H9 (cell line): ENCODE results near the gene BRI3. TPM values are rescaled to one million over a fixed set of nuclear protein-coding genes. Genes with fewer than 3 reads are reported as not detected.

ENCODE experiments used
- DNase-seq: peaks from one replicate; pipeline ENCODE4 v3.0.0-alpha.2; 2017
- H2AFZ ChIP-seq: one replicate; pipeline ENCODE4 v1.6.1; 2013; ENCODE audit warnings: mild to moderate bottlenecking, low read length, control low read depth, moderate library complexity
- H2AK5ac ChIP-seq: 2 replicates; pipeline ENCODE4 v1.6.1; 2013; ENCODE audit warnings: low read length, control low read depth, mixed read lengths; ENCODE audit not compliant: insufficient read length
- H2BK120ac ChIP-seq: one replicate; pipeline ENCODE4 v1.6.1; 2013; ENCODE audit warnings: low read depth, mild to moderate bottlenecking, low read length, control low read depth, inconsistent platforms; ENCODE audit not compliant: poor library complexity, severe bottlenecking
- H2BK12ac ChIP-seq: 2 replicates; pipeline ENCODE4 v1.6.1; 2013; ENCODE audit warnings: low read length, control low read depth, mixed read lengths, low read depth; ENCODE audit not compliant: insufficient read length
- H2BK15ac ChIP-seq: 2 replicates; pipeline ENCODE4 v1.6.1; 2013; ENCODE audit warnings: low read depth, low read length, control low read depth
- H2BK20ac ChIP-seq: one replicate; pipeline ENCODE4 v1.6.1; 2013; ENCODE audit warnings: low read depth, mild to moderate bottlenecking, low read length, control low read depth, inconsistent platforms; ENCODE audit not compliant: poor library complexity, severe bottlenecking
- H2BK5ac ChIP-seq: 2 replicates; pipeline ENCODE4 v1.6.1; 2013; ENCODE audit warnings: low read length, control low read depth, mixed read lengths; ENCODE audit not compliant: insufficient read length
- H3K14ac ChIP-seq: 2 replicates; pipeline ENCODE4 v1.6.1; 2013; ENCODE audit warnings: low read length, control low read depth; ENCODE audit not compliant: insufficient read depth
- H3K18ac ChIP-seq: 2 replicates; pipeline ENCODE4 v1.6.1; 2013; ENCODE audit warnings: low read depth, mild to moderate bottlenecking, mixed read lengths, low read length, control low read depth; ENCODE audit not compliant: insufficient read length
- H3K23ac ChIP-seq: 2 replicates; pipeline ENCODE4 v1.6.1; 2013; ENCODE audit warnings: low read length, control low read depth, mixed read lengths, low read depth; ENCODE audit not compliant: insufficient read length
- H3K23me2 ChIP-seq: 2 replicates; pipeline ENCODE4 v1.6.1; 2013; ENCODE audit warnings: low read depth, mild to moderate bottlenecking, mixed read lengths, low read length, control low read depth; ENCODE audit not compliant: insufficient read length, poor library complexity, severe bottlenecking
- H3K27ac ChIP-seq: 2 replicates; pipeline ENCODE4 v1.5.1; 2013; ENCODE audit warnings: low read length, control low read depth, mixed read lengths, low read depth; ENCODE audit not compliant: insufficient read length
- H3K27me3 ChIP-seq: 2 replicates; pipeline ENCODE4 v1.6.1; 2013; ENCODE audit warnings: low read length, control low read depth, inconsistent platforms; ENCODE audit not compliant: insufficient read depth
- H3K4ac ChIP-seq: 2 replicates; pipeline ENCODE4 v1.6.1; 2013; ENCODE audit warnings: low read depth, mild to moderate bottlenecking, control low read depth, inconsistent platforms, low read length, moderate library complexity
- H3K4me1 ChIP-seq: 2 replicates; pipeline ENCODE4 v1.6.1; 2013; ENCODE audit warnings: low read length, control low read depth, inconsistent platforms; ENCODE audit not compliant: insufficient read depth
- H3K4me2 ChIP-seq: 2 replicates; pipeline ENCODE4 v1.6.1; 2013; ENCODE audit warnings: low read length, control low read depth, mixed read lengths; ENCODE audit not compliant: insufficient read length, insufficient read depth
- H3K56ac ChIP-seq: 2 replicates; pipeline ENCODE4 v1.6.1; 2013; ENCODE audit warnings: low read depth, mild to moderate bottlenecking, mixed read lengths, low read length, control low read depth; ENCODE audit not compliant: insufficient read length
- H3K79me1 ChIP-seq: 2 replicates; pipeline ENCODE4 v1.6.1; 2013; ENCODE audit warnings: low read depth, mild to moderate bottlenecking, moderate library complexity, low read length, control low read depth, inconsistent platforms; ENCODE audit not compliant: insufficient read depth, poor library complexity, severe bottlenecking
- H3K79me2 ChIP-seq: 2 replicates; pipeline ENCODE4 v1.6.1; 2013; ENCODE audit warnings: low read length, control low read depth, inconsistent platforms; ENCODE audit not compliant: insufficient read depth
- H3K9ac ChIP-seq: 2 replicates; pipeline ENCODE4 v1.6.1; 2013; ENCODE audit warnings: low read length, control low read depth, mixed read lengths; ENCODE audit not compliant: insufficient read length; ENCODE audit errors: extremely low read depth
- H3K9me3 ChIP-seq: one replicate; pipeline ENCODE4 v1.6.1; 2013; ENCODE audit warnings: low read depth, low read length, inconsistent platforms; ENCODE audit not compliant: control insufficient read depth
- H3T11ph ChIP-seq: one replicate; pipeline ENCODE4 v1.6.1; 2013; ENCODE audit warnings: mild to moderate bottlenecking, low read length, control low read depth, inconsistent platforms
- H4K20me1 ChIP-seq: one replicate; pipeline ENCODE4 v1.6.1; 2013; ENCODE audit not compliant: control insufficient read depth, insufficient read length, insufficient read depth
- H4K5ac ChIP-seq: 2 replicates; pipeline ENCODE4 v1.6.1; 2013; ENCODE audit warnings: low read depth, mild to moderate bottlenecking, mixed read lengths, low read length, control low read depth; ENCODE audit not compliant: insufficient read length
- H4K8ac ChIP-seq: replicated peaks from 2 replicates; pipeline ENCODE4 v1.6.1; 2013; ENCODE audit warnings: low read length, control low read depth, mixed read lengths, low read depth; ENCODE audit not compliant: insufficient read length
- H4K91ac ChIP-seq: 2 replicates; pipeline ENCODE4 v1.6.1; 2013; ENCODE audit warnings: low read depth, mild to moderate bottlenecking, moderate library complexity, mixed read lengths, low read length, control low read depth; ENCODE audit not compliant: insufficient read length
- H3K27ac Mint-ChIP-seq, 3 experiments: 2 replicates in 2 of 3; 3 replicates in 1 of 3; pipeline ENCODE4 v1.8.0; 2020 to 2021; ENCODE audit warnings: mixed read lengths in 3 of 3, mild to moderate bottlenecking in 1 of 3, moderate library complexity in 1 of 3
- H3K27me3 Mint-ChIP-seq: 2 replicates; pipeline ENCODE4 v1.8.0; 2021; ENCODE audit warnings: low read depth, mild to moderate bottlenecking, moderate library complexity, mixed read lengths
- H3K36me3 Mint-ChIP-seq, 3 experiments: 2 replicates in 2 of 3; 3 replicates in 1 of 3; pipeline ENCODE4 v1.8.0; 2020 to 2021; ENCODE audit warnings: low read depth in 3 of 3, mixed read lengths in 3 of 3; ENCODE audit not compliant: insufficient read depth in 1 of 3
- H3K4me1 Mint-ChIP-seq, 2 experiments: 2 replicates each; pipeline ENCODE4 v1.8.0; 2020; ENCODE audit warnings: mixed read lengths in 2 of 2
- H3K4me3 Mint-ChIP-seq, 2 experiments: 2 replicates in 1 of 2; 3 replicates in 1 of 2; pipeline ENCODE4 v1.8.0; 2020 to 2021; ENCODE audit warnings: mild to moderate bottlenecking in 2 of 2, mixed read lengths in 2 of 2, moderate library complexity in 1 of 2
- H3K9me3 Mint-ChIP-seq, 2 experiments: 2 replicates in 1 of 2; 3 replicates in 1 of 2; pipeline ENCODE4 v1.8.0; 2020; ENCODE audit warnings: mild to moderate bottlenecking in 2 of 2, mixed read lengths in 2 of 2, moderate library complexity in 1 of 2
- CTCF ChIP-seq: fragments of 200-600 bp; sonication (generic); conservative IDR thresholded peaks from 3 replicates; pipeline ENCODE4 v1.8.0; 2021; ENCODE audit warnings: antibody characterized with exemption, mild to moderate bottlenecking
- WGBS: extraction: QIAGEN DNeasy Blood & Tissue Kit; methylation state at CpG from one replicate; pipeline ENCODE4 v1.1.7; 2013; ENCODE audit warnings: missing lambda C conversion rate, low lambda C conversion rate, mixed read lengths; ENCODE audit not compliant: insufficient read length; ENCODE audit errors: extremely low coverage; 5-methylcytosine and 5-hydroxymethylcytosine counted together
- total RNA-seq: library from RNA; stranded (reverse); gene quantifications from 2 replicates; pipeline ENCODE4 v1.2.1, GENCODE V29; 2021

The BRI3 gene
- total RNA-seq, 1 experiment from 2014 or later, result 102 TPM

GRCh38 chr7:98287486-98287959, 6.0 kb downstream of the BRI3 start:
- Histone ChIP-seq H3K9me3 (no peaks in the 10 kb centered on the region), H3K23ac (no peak overlapping the region), H3K4ac (no peak overlapping the region), H3K27ac (no peak overlapping the region), H2BK12ac (no peak overlapping the region), H3K18ac (no peak overlapping the region), H3K14ac (no peak overlapping the region), H4K91ac (no peak overlapping the region), H2AFZ (no peak overlapping the region), H3K23me2 (peaks cover under 1% of the 10 kb centered on the region), H3K79me1 (peaks cover 6% of the 10 kb centered on the region), H4K5ac (no peak overlapping the region), H3K4me2 (no peak overlapping the region), H2BK120ac (no peak overlapping the region), H2AK5ac (no peak overlapping the region), H2BK5ac (no peak overlapping the region), H2BK20ac (no peak overlapping the region), H3K9ac (no peak overlapping the region), H4K8ac (no peak overlapping the region), H4K20me1 (no peaks in the 10 kb centered on the region), H3K27me3 (no peaks in the 10 kb centered on the region), H3K56ac (no peak overlapping the region), H2BK15ac (no peak overlapping the region), H3T11ph (no peak overlapping the region), H3K79me2 (peaks cover 2% of the 10 kb centered on the region; the same call in 1 of the 2 replicates), H3K4me1 (no peaks in the 10 kb centered on the region; the same call in 1 of the 2 replicates)
- H3K27ac Mint-ChIP-seq, result peak overlapping the region in 2 of 3 experiments; percentile 86 to 87; a peak in 2 of 7 replicates
- peaks cover 30 to 42% of the 10 kb centered on the region in 2 experiments for H3K4me1 Mint-ChIP-seq
- H3K27me3 Mint-ChIP-seq, result no peaks in the 10 kb centered on the region
- TF ChIP-seq CTCF, result peak; percentile 21; the same call in 1 of the 3 replicates
- no peaks in the 10 kb centered on the region for H3K9me3 Mint-ChIP-seq
- H3K36me3 Mint-ChIP-seq, result peaks cover 8 to 38% (median 30%) of the 10 kb centered on the region in 3 experiments
- WGBS, result no CpG with 5 or more reads among the region's 14 CpGs
- no peak overlapping the region for H3K4me3 Mint-ChIP-seq
- peak; percentile 92 for DNase-seq
